Hypothalamus (tissue), 51 donors: ENCODE data around the gene PSTPIP1.

Source experiments
- DNase-seq, 51 donors: peaks; one replicate each; lab custom pipeline; 2025; lab: John Stamatoyannopoulos, UW

Gene PSTPIP1

GRCh38 chr15:76996526-76997401 is 1.8 kb downstream of the PSTPIP1 start:
- DNase-seq = peak in 13 of 51 donors; percentile 5 to 51 (median 26)

GRCh38 chr15:76998663-76999285 is 3.8 kb downstream of the PSTPIP1 start:
- no peak for DNase-seq

- DNase-seq = no peak
These were observed 5.1 kb downstream of the PSTPIP1 start for GRCh38 chr15:76999996-77000395.

GRCh38 chr15:77001351-77001750 is 6.4 kb downstream of the PSTPIP1 start:
- DNase-seq = no peak

- no peak for DNase-seq
These were observed 7.0 kb downstream of the PSTPIP1 start for GRCh38 chr15:77001966-77002365.

GRCh38 chr15:77002436-77002835 is 7.5 kb downstream of the PSTPIP1 start:
- no peak for DNase-seq

GRCh38 chr15:77002954-77003912 is 8.3 kb downstream of the PSTPIP1 start:
- peak in 17 of 51 donors; percentile 11 to 54 (median 26) for DNase-seq

- peak in 11 of 51 donors; percentile 11 to 44 (median 23) for DNase-seq
These were observed 9.3 kb downstream of the PSTPIP1 start for GRCh38 chr15:77004189-77004588.

GRCh38 chr15:77009176-77009575 is 14.2 kb downstream of the PSTPIP1 start:
- DNase-seq = no peak

GRCh38 chr15:77009646-77010311 is 14.9 kb downstream of the PSTPIP1 start:
- DNase-seq = no peak

GRCh38 chr15:77010312-77010686 is 15.4 kb downstream of the PSTPIP1 start:
- DNase-seq = no peak

- no peak for DNase-seq
These were observed 15.9 kb downstream of the PSTPIP1 start for GRCh38 chr15:77010857-77011256.

- no peak for DNase-seq
These were observed 17.3 kb downstream of the PSTPIP1 start for GRCh38 chr15:77012117-77012712.

GRCh38 chr15:77012868-77013267 is 17.9 kb downstream of the PSTPIP1 start:
- no peak for DNase-seq

GRCh38 chr15:77013776-77014131 is 18.8 kb downstream of the PSTPIP1 start:
- DNase-seq = no peak

GRCh38 chr15:77014132-77015081 is 19.5 kb downstream of the PSTPIP1 start:
- DNase-seq = peak in 1 of 51 donors; percentile 18

GRCh38 chr15:77015646-77016320 is 20.9 kb downstream of the PSTPIP1 start:
- no peak for DNase-seq

- DNase-seq = no peak
These were observed 21.4 kb downstream of the PSTPIP1 start for GRCh38 chr15:77016321-77016695.
